Fibroblast of upper back skin (primary cell): ENCODE measurements around the gene IGFL2.
"Not testable (repeated sequence)": the region's sequence is repeated elsewhere in the genome, so short reads cannot be mapped to it uniquely, and the experiment has no call there.

Experiments used
- DNase-seq: peaks from one replicate; pipeline ENCODE4 v3.0.0-alpha.2; 2013

The IGFL2 gene

GRCh38 chr19:46147791-46148288 lies at the start of gene IGFL2:
IGFL2 (plus strand) TSS chr19:46148238; CDS start chr19:46148279, 41 bp downstream.
- DNase-seq: peak; percentile 5

- DNase-seq: no peak
Measured at GRCh38 chr19:46100344-46100743, 47.7 kb upstream of the IGFL2 start.

- no peak for DNase-seq
Measured at GRCh38 chr19:46101293-46101692, 46.7 kb upstream of the IGFL2 start.

- DNase-seq: not testable (repeated sequence)
Measured at GRCh38 chr19:46102333-46102732, 45.7 kb upstream of the IGFL2 start.

- peak; percentile 80 for DNase-seq
Measured at GRCh38 chr19:46107371-46107770, 40.7 kb upstream of the IGFL2 start.

- DNase-seq: no peak
Measured at GRCh38 chr19:46109876-46110275, 38.2 kb upstream of the IGFL2 start.

- peak; percentile 9 for DNase-seq
Measured at GRCh38 chr19:46111376-46111775, 36.7 kb upstream of the IGFL2 start.

- DNase-seq: no peak
Measured at GRCh38 chr19:46112527-46112926, 35.5 kb upstream of the IGFL2 start.

- DNase-seq: no peak
Measured at GRCh38 chr19:46113726-46114125, 34.3 kb upstream of the IGFL2 start.

GRCh38 chr19:46115396-46116106 lies 32.5 kb upstream of the IGFL2 start:
- DNase-seq: peak; percentile 91

GRCh38 chr19:46116121-46116520 lies 31.9 kb upstream of the IGFL2 start:
- peak; percentile 35 for DNase-seq

- DNase-seq: peak; percentile 78
Measured at GRCh38 chr19:46118136-46118535, 29.9 kb upstream of the IGFL2 start.

GRCh38 chr19:46124638-46125115 lies 23.4 kb upstream of the IGFL2 start, which contains the start of gene IGFL3:
IGFL3 (minus strand) TSS chr19:46124688; CDS start chr19:46124649, 39 bp downstream.
- DNase-seq: peak; percentile 73

- no peak for DNase-seq
Measured at GRCh38 chr19:46125447-46125846, 22.6 kb upstream of the IGFL2 start.

- no peak for DNase-seq
Measured at GRCh38 chr19:46126086-46126580, 21.9 kb upstream of the IGFL2 start.

GRCh38 chr19:46131485-46132143 lies 16.4 kb upstream of the IGFL2 start:
- DNase-seq: no peak

- DNase-seq: no peak
Measured at GRCh38 chr19:46132508-46133100, 15.4 kb upstream of the IGFL2 start.

GRCh38 chr19:46133101-46133627 lies 14.9 kb upstream of the IGFL2 start:
- peak; percentile 99 for DNase-seq

- peak; percentile 74 for DNase-seq
Measured at GRCh38 chr19:46133777-46134241, 14.2 kb upstream of the IGFL2 start.

GRCh38 chr19:46134527-46134926 lies 13.5 kb upstream of the IGFL2 start:
- peak; percentile 44 for DNase-seq

- no peak for DNase-seq
Measured at GRCh38 chr19:46137915-46138473, 10.0 kb upstream of the IGFL2 start.

GRCh38 chr19:46141421-46141820 lies 6.6 kb upstream of the IGFL2 start:
- DNase-seq: no peak

GRCh38 chr19:46142294-46142693 lies 5.7 kb upstream of the IGFL2 start:
- no peak for DNase-seq
